A204.1 (cell line): ENCODE measurements around the gene IFI35.
A peak's percentile ranks its signal among the peaks of the same experiment; 100 is the strongest.
"Not testable (repeated sequence)": the region's sequence is repeated elsewhere in the genome, so short reads cannot be mapped to it uniquely, and the experiment has no call there.

Experiments
- FAIRE-seq: peaks from 2 replicates; lab custom pipeline; 2012; peaks lifted over from hg19 to GRCh38; lab: Jason Lieb, UNC

The IFI35 gene

GRCh38 chr17:42997984-42998938 lies 8.3 kb upstream of the IFI35 start, which contains the start of gene RPL27:
TSS of gene RPL27 (plus strand) at chr17:42998419. CDS start at chr17:42998751, 332 bp downstream.
- FAIRE-seq, result peak; percentile 99

GRCh38 chr17:42999003-42999525 lies 7.5 kb upstream of the IFI35 start:
- FAIRE-seq, result no peak

DNA sequence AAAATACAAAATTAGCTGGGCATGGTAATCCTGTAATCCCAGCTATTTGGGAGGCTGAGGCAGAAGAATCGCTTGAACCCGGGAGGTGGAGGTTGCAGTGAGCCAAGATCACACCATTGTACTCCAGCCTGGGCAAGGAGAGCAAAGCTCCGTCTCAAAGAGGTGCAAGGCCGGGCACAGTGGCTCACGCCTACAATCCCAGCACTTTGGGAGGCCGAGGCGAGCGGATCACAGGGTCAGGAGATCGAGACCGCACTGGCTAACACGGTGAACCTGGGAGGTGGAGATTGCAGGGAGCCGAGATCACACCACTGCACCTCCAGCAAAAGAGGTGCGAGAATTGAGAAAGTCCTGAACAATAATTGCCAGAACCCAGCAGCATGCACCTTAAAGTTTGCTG lies 5.7 kb upstream of the IFI35 start:
- FAIRE-seq, result not testable (repeated sequence)

DNA sequence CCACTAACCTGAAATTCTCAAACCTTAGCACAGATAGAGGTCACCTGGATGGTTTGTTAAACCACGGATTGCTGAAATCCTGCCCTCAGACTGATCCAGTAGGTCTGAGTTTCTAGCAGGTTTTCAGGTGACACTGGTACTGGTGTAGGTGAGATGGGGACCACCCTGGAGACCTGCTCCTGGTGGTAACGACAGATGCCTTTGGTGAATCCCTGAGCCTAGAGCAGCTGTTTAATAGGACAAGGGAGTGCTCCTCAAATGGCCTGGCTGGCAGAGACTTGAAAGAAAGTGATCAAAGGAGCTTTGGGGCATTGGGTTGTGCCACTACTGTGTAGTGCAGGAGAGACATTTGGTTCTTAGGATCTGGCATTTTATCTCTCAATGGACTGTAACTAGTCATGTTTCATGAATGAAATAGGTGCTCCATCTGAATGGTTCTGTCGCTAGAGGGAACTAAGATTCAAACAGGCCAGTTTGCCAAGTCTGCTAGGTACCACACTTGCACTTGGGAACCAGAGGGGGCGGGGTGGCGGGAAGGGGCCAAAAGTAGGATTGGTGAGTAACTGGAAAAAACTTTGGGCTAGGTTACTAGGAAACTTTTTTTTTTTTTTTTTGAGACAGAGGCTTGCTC lies 2.9 kb upstream of the IFI35 start:
- FAIRE-seq, result no peak

GRCh38 chr17:43010667-43011308 lies 4.2 kb downstream of the IFI35 start:
- no peak for FAIRE-seq

- FAIRE-seq, result no peak
These were observed 5.3 kb downstream of the IFI35 start for GRCh38 chr17:43011728-43012472.

GRCh38 chr17:43013296-43013695 lies 6.7 kb downstream of the IFI35 start:
- no peak for FAIRE-seq

DNA sequence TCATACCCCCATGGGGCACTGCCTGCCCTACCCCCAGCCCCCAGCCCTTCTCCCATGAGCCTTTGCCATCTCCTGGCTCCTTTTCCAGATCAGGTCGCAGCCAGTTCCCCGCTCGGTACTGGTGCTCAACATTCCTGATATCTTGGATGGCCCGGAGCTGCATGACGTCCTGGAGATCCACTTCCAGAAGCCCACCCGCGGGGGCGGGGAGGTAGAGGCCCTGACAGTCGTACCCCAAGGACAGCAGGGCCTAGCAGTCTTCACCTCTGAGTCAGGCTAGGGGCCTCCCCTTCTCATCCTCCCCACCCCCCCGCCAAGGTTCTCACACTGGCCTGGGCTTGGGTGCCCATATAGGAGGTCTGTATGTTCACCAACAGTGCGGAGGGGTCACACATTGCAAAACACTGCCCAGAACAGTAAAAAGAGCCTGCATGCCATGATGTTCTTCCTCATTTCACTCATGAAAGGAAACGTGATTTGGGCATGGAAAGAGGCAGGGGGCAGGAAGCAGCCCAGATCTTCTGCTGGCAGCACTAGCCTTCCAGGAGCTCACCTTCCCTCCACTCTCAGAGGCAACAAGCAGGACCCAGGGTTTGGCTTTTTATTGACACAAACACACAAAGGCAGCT lies 7.5 kb downstream of the IFI35 start:
- no peak for FAIRE-seq

DNA sequence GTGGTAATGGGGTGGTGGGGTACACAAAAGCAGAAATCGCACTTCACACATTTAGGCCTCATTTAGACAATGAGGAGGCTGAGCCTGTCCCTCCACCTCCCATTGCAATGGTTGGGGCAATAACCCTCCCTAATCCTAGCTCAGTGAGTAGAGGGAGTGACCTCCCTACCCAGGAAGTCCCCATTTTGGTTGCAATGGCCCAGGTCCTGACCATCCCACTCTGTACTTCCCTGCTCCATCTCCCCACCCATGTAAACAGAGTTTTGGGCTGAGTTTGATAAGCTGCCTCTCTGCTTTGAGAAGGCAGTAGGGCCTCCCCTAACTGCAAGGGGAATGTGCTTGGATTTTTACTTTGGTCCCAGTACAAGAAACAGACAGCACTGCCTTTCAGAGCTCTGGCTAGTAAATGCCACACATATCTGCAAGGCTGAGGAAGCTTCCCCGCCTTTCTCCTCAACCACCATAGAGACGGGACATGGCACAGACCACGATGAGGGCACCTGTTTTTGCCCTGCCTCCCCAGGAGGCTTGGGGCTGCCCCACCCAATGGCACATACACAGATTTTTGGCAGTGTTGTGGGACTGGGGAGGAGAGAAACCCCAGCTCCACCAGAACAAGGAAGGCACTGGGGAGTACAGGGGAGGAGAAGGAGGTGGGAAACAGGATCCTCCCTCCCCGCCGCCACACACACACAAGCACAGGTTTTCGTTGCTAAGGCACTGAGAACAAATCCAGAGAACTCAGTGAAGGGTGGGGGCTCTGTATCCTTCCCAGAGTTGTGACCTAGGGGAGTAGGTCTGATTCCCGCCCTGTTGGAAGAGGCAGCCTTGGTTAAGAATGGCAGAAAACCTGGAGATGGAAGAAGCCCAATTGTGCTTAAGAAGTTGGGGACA lies 8.3 kb downstream of the IFI35 start:
- no peak for FAIRE-seq

GRCh38 chr17:43015579-43015978 lies 9.0 kb downstream of the IFI35 start:
- FAIRE-seq, result no peak

DNA sequence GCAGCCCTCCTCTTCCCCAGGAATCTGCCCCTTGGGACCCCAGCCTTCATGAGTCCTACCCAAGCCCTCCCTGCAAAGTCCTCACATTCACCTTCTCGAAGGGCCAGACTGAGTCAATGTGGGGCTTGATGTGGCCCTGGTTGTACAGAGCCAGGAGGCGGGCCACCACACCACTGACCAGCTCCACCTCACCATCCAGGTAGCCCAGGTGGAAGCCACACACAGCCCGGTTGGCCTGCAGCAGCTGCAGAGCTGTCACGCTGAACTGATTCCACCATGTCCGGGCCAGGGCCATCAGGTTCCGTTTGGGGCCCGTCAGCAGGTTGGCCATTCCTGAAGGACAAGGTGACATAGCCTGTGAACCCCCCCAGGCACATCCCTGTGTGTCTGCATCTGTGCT lies 9.6 kb downstream of the IFI35 start:
- no peak for FAIRE-seq

- FAIRE-seq, result no peak
These were observed 11.6 kb downstream of the IFI35 start for GRCh38 chr17:43018008-43018853.

GRCh38 chr17:43018932-43019331 lies 12.3 kb downstream of the IFI35 start:
- no peak for FAIRE-seq

DNA sequence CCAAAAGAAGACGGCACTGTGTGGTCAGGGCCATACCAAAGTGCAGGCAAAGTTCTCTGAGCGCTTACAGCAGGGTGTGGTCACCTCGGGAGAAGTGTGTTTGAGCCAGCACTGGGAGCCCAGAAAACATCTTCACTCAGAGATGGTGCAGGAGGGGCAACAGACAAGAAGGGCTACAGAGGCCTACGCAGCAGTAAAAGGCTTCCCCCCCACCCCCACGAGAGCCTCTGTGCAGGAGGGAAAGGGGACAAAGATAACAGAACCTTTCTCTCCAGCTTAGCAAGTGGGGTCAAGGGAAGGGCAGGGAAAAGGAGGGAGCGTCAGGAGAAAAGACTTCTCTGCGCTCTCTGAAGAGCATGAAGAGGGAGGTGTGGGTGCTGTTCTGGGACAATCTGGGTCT lies 12.8 kb downstream of the IFI35 start:
- FAIRE-seq, result no peak

- no peak for FAIRE-seq
These were observed 13.5 kb downstream of the IFI35 start for GRCh38 chr17:43020030-43020621.

GRCh38 chr17:43020789-43021740 lies 14.5 kb downstream of the IFI35 start:
- no peak for FAIRE-seq

- no peak for FAIRE-seq
These were observed 15.3 kb downstream of the IFI35 start, which contains the start of gene VAT1 for GRCh38 chr17:43021741-43022512. TSS of gene VAT1 (minus strand) at chr17:43022385. CDS start at chr17:43022322, 63 bp downstream.
